ENCODE data around the gene FOXO1.

- TF ChIP-seq TAF1 (IDR thresholded peaks at IDR 0.05; ENCODE audit: low read depth), result no peak
- TF ChIP-seq, protein P1, sequence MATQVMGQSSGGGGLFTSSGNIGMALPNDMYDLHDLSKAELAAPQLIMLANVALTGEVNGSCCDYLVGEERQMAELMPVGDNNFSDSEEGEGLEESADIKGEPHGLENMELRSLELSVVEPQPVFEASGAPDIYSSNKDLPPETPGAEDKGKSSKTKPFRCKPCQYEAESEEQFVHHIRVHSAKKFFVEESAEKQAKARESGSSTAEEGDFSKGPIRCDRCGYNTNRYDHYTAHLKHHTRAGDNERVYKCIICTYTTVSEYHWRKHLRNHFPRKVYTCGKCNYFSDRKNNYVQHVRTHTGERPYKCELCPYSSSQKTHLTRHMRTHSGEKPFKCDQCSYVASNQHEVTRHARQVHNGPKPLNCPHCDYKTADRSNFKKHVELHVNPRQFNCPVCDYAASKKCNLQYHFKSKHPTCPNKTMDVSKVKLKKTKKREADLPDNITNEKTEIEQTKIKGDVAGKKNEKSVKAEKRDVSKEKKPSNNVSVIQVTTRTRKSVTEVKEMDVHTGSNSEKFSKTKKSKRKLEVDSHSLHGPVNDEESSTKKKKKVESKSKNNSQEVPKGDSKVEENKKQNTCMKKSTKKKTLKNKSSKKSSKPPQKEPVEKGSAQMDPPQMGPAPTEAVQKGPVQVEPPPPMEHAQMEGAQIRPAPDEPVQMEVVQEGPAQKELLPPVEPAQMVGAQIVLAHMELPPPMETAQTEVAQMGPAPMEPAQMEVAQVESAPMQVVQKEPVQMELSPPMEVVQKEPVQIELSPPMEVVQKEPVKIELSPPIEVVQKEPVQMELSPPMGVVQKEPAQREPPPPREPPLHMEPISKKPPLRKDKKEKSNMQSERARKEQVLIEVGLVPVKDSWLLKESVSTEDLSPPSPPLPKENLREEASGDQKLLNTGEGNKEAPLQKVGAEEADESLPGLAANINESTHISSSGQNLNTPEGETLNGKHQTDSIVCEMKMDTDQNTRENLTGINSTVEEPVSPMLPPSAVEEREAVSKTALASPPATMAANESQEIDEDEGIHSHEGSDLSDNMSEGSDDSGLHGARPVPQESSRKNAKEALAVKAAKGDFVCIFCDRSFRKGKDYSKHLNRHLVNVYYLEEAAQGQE (IDR thresholded peaks at IDR 0.05; ENCODE audit: low read depth), result no peak
- TF ChIP-seq ZBTB7A (IDR thresholded peaks at IDR 0.05; ENCODE audit: low read depth), result no peak
- TF ChIP-seq EP300 (IDR thresholded peaks at IDR 0.05; ENCODE audit: borderline replicate concordance), result no peak
- no peak for TF ChIP-seq MAX (IDR thresholded peaks at IDR 0.05)
- no peak for TF ChIP-seq EGR1 (IDR thresholded peaks at IDR 0.05)
- no peak for TF ChIP-seq RAD21 (IDR thresholded peaks at IDR 0.05; ENCODE audit: low read depth)
- no peak for TF ChIP-seq NFIC (IDR thresholded peaks at IDR 0.05)
- no peak for TF ChIP-seq CEBPB (IDR thresholded peaks at IDR 0.05)
- TF ChIP-seq USF1 (IDR thresholded peaks at IDR 0.05), result no peak
- no peak for TF ChIP-seq FOXM1 (IDR thresholded peaks at IDR 0.05; ENCODE audit: borderline replicate concordance, low read depth)
- TF ChIP-seq TCF12 (IDR thresholded peaks at IDR 0.05; ENCODE audit: low read depth), result no peak
- no peak for TF ChIP-seq CREB1 (IDR thresholded peaks at IDR 0.05; ENCODE audit: low read depth)
- TF ChIP-seq TEAD4 (IDR thresholded peaks at IDR 0.05), result no peak
These were observed 36.6 kb downstream of the FOXO1 start for GRCh38 chr13:40629678-40630384.
